ENCODE data around the gene NLN. TPM values are rescaled to one million over a fixed set of nuclear protein-coding genes. Genes with fewer than 3 reads are reported as not detected.

NLN gene
- total and polyA plus RNA-seq, 4 donors = 13.4 to 26.4 (median 19.1) TPM

GRCh38 chr5:65817931-65818330, 95.9 kb downstream of the NLN start:
- no peak for DNase-seq (ENCODE audit: low spot score)
- no peaks in the 10 kb centered on the region for H3K4me1 ChIP-seq (ENCODE audit: control insufficient read depth in 4 of 4, insufficient read depth in 4 of 4, low read length in 3 of 4)
- H3K4me3 ChIP-seq (ENCODE audit: low read depth in 1 of 3, low read length in 3 of 3) = no peak overlapping the region
- no peaks in the 10 kb centered on the region for H3K27me3 ChIP-seq (ENCODE audit: control insufficient read depth in 4 of 4, insufficient read depth in 4 of 4, low read length in 3 of 4)
- H3K36me3 ChIP-seq (ENCODE audit: control insufficient read depth in 4 of 4, insufficient read depth in 3 of 4, low read depth in 1 of 4, low read length in 3 of 4) = peaks cover 2 to 8% (median 5%) of the 10 kb centered on the region in 4 donors
- no peak overlapping the region for H3K9ac ChIP-seq (ENCODE audit: low read depth in 1 of 2, low read length in 2 of 2)
- H3K9me3 ChIP-seq (ENCODE audit: control insufficient read depth in 4 of 4, low read length in 3 of 4) = no peaks in the 10 kb centered on the region
- H3K27ac ChIP-seq (ENCODE audit: low read depth in 1 of 2, low read length in 2 of 2) = no peak overlapping the region
- WGBS = 93% methylated on average over 4 of the region's 4 CpGs
- no peak for TF ChIP-seq EGR1 (IDR thresholded peaks at IDR 0.05; ENCODE audit: low read depth in 2 of 2)
- TF ChIP-seq RXRA (IDR thresholded peaks at IDR 0.05) = no peak
- no peak for TF ChIP-seq ZBTB33 (IDR thresholded peaks at IDR 0.05)
- no peak for TF ChIP-seq JUND (IDR thresholded peaks at IDR 0.05)
- TF ChIP-seq HNF4G (IDR thresholded peaks at IDR 0.05) = no peak
- no peak for TF ChIP-seq ATF3 (IDR thresholded peaks at IDR 0.05)
- no peak for TF ChIP-seq GABPA (IDR thresholded peaks at IDR 0.05 in 1 of 2, conservative IDR thresholded peaks at IDR 0.05 in 1 of 2)
- TF ChIP-seq MAX (IDR thresholded peaks at IDR 0.05) = no peak
- TF ChIP-seq REST (IDR thresholded peaks at IDR 0.05) = no peak
- no peak for TF ChIP-seq RAD21 (IDR thresholded peaks at IDR 0.05)

GRCh38 chr5:65818592-65818991, 96.6 kb downstream of the NLN start:
- DNase-seq (ENCODE audit: low spot score) = no peak
- H3K27ac ChIP-seq (ENCODE audit: low read depth in 1 of 2, low read length in 2 of 2) = no peak overlapping the region

More at GRCh38 chr5:65818592-65818991, 96.6 kb downstream of the NLN start:
- Histone ChIP-seq H3K36me3 (ENCODE audit: control insufficient read depth in 4 of 4, insufficient read depth in 3 of 4, low read depth in 1 of 4, low read length in 3 of 4) (peaks cover 2 to 6% (median 6%) of the 10 kb centered on the region in 4 donors), H3K4me1 (ENCODE audit: control insufficient read depth in 4 of 4, insufficient read depth in 4 of 4, low read length in 3 of 4) (no peaks in the 10 kb centered on the region), H3K9me3 (ENCODE audit: control insufficient read depth in 4 of 4, low read length in 3 of 4) (no peaks in the 10 kb centered on the region), H3K27me3 (ENCODE audit: control insufficient read depth in 4 of 4, insufficient read depth in 4 of 4, low read length in 3 of 4) (no peaks in the 10 kb centered on the region), H3K4me3 (ENCODE audit: low read depth in 1 of 3, low read length in 3 of 3) (no peak overlapping the region), H3K9ac (ENCODE audit: low read depth in 1 of 2, low read length in 2 of 2) (no peak overlapping the region)
- no peak for TF ChIP-seq ZBTB33 (IDR thresholded peaks at IDR 0.05)
- TF ChIP-seq HNF4A (conservative IDR thresholded peaks at IDR 0.05) = peak in 1 of 2 donors; percentile 7
- WGBS = 84% methylated on average over 4 of the region's 4 CpGs

All from liver (tissue), 9 donors.